Measurements from ENCODE around the gene STARD13. TPM values are rescaled to one million over a fixed set of nuclear protein-coding genes. Genes with fewer than 3 reads are reported as not detected.

STARD13 gene
- total RNA-seq, 6 experiments from 2014 or later, result 7.0 to 16.1 (median 9.8) TPM

DNA sequence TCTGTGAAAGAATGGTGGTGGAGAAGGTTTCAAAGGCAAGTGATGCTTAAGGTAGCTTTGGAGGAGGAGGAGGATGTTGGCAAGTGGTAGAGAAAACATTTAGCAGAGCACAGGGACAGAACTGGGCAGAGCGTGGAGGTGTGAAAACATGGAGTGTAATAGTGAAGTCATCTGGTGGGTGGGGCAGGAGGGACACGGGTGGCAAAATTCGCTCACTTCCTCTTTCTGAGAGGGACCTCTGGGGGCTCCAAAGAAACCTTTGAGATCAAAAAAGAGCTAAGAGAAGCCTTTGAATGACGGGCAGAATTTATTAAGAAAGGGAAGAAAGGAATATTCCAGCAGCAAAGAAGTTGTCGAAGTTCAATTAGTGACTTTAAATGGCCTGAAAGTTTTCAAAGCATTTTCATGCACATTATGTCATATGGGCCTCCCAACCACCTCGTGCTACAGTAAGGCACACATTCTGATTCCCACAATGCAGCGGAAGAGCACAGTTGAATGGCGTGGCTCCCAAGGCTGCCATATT is 82.8 kb downstream of the STARD13 start:
- DNase-seq (no peak), ATAC-seq (no peak)
- Histone ChIP-seq H3K9me3 (no peaks in the 10 kb centered on the region), H3K27me3 (no peaks in the 10 kb centered on the region), H3K36me3 (no peaks in the 10 kb centered on the region), H3K27ac (no peak overlapping the region), H3K4me1 (peaks cover 0 to 19% (median 2%) of the 10 kb centered on the region in 4 donors), H3K4me3 (no peak overlapping the region)
- intact Hi-C loops (cut with DNase I), result no loop called here
- TF ChIP-seq POLR2A (IDR thresholded peaks at IDR 0.05), result no peak
- TF ChIP-seq, protein P1, sequence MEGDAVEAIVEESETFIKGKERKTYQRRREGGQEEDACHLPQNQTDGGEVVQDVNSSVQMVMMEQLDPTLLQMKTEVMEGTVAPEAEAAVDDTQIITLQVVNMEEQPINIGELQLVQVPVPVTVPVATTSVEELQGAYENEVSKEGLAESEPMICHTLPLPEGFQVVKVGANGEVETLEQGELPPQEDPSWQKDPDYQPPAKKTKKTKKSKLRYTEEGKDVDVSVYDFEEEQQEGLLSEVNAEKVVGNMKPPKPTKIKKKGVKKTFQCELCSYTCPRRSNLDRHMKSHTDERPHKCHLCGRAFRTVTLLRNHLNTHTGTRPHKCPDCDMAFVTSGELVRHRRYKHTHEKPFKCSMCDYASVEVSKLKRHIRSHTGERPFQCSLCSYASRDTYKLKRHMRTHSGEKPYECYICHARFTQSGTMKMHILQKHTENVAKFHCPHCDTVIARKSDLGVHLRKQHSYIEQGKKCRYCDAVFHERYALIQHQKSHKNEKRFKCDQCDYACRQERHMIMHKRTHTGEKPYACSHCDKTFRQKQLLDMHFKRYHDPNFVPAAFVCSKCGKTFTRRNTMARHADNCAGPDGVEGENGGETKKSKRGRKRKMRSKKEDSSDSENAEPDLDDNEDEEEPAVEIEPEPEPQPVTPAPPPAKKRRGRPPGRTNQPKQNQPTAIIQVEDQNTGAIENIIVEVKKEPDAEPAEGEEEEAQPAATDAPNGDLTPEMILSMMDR (IDR thresholded peaks at IDR 0.05), result no peak
- 88% methylated on average over 8 of the region's 8 CpGs for WGBS (ENCODE audit: insufficient coverage, low coverage, low lambda C conversion rate, missing lambda C conversion rate)

DNA sequence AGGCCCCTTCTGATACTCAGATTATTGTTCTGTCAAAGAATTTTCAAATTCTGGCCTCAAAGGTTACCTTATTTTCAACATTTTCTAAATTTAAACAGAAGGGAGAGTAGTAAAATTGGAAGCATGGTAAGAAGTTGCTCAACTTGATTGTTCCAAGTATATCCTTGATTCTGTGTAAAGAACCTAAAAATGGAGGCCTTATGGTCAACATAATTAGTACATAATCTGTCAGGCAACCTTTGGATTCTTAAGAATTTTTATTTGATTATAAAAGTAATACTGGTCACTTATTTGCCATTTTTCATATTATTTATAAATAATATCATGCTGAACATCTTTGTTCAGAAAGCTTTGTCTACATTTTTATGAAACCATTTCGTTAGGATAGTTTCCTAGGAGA is 83.9 kb downstream of the STARD13 start:
- DNase-seq (no peak), ATAC-seq (no peak)
- Histone ChIP-seq H3K4me1 (peaks cover 0 to 10% (median 0%) of the 10 kb centered on the region in 4 donors), H3K27me3 (no peaks in the 10 kb centered on the region), H3K36me3 (no peaks in the 10 kb centered on the region), H3K9me3 (no peaks in the 10 kb centered on the region), H3K27ac (no peak overlapping the region), H3K4me3 (no peak overlapping the region)
- intact Hi-C loops (cut with DNase I), result no loop called here
- TF ChIP-seq, protein P1 (IDR thresholded peaks at IDR 0.05), result no peak
- no peak for TF ChIP-seq POLR2A (IDR thresholded peaks at IDR 0.05)
- WGBS (ENCODE audit: insufficient coverage, low coverage, low lambda C conversion rate, missing lambda C conversion rate), result 95% methylated on average over 1 of the region's 1 CpG

DNA sequence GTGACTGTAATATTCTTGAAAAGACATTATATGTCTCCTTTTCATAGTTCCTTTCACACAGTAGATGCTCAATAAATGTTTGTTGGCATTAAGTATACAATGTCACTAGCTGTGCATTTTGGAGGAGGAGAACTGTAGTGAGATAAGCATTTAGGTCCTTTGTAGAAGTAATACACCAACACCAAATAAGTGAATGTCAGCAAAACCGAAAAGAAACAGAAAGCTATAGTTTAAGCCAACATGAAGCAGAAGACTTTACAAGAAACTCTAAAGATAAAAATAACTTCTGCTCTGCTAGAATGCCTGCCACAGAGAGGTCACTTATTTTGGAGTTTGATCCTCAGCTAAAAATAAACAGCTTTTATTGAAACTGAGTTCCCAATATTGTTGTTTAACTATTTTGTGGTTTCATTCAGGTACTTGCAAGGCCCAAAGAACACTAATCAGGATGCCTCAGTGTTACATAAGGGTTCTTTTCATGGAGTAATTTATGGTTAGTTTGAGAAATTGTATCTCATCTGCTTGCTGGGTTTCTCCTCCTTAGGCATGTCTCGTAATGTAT is 86.2 kb downstream of the STARD13 start:
- Histone ChIP-seq H3K9me3 (no peaks in the 10 kb centered on the region), H3K27ac (no peak overlapping the region), H3K4me3 (no peak overlapping the region), H3K36me3 (no peaks in the 10 kb centered on the region), H3K27me3 (no peaks in the 10 kb centered on the region), H3K4me1 (peaks cover 0 to 10% (median 0%) of the 10 kb centered on the region in 4 donors)
- 53% methylated on average over 1 of the region's 2 CpGs for WGBS (ENCODE audit: insufficient coverage, low coverage, low lambda C conversion rate, missing lambda C conversion rate)
- TF ChIP-seq, protein P1 (IDR thresholded peaks at IDR 0.05), result no peak
- ATAC-seq, result peak in 1 of 4 donors; percentile 33
- DNase-seq, result no peak
- intact Hi-C loops (cut with DNase I), result no loop called here

DNA sequence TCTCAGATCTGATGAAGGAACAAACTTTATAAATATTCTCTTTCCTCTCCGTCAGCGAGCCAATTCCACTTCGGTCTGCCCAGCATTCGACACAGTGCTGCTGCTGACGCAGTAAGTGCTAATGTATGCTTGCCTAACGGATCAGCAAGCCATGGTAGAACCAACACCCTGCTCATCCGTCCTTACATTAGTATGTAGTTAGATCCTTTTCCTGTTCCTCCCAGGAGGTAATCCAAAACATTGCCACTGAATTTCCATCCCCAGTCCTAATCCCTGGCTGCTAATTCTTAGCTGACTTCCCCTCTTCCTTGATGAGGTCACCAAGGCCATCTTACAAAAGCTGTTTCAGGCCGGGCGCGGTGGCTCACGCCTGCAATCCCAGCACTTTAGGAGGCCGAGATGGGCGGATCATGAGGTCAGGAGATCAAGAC is 88.0 kb downstream of the STARD13 start:
- 83% methylated on average over 12 of the region's 13 CpGs for whole genome bisulfite sequencing (ENCODE audit: insufficient coverage, low coverage, low lambda C conversion rate, missing lambda C conversion rate)
- intact Hi-C loops (cut with DNase I), result no loop called here
- H3K27ac ChIP-seq, result no peak overlapping the region

More for the DNA sequence above, 88.0 kb downstream of the STARD13 start:
- no peak for DNase-seq
- Histone ChIP-seq H3K36me3 (no peaks in the 10 kb centered on the region), H3K9me3 (no peaks in the 10 kb centered on the region), H3K4me1 (peaks cover 0 to 10% (median 0%) of the 10 kb centered on the region in 4 donors), H3K4me3 (no peak overlapping the region), H3K27me3 (no peaks in the 10 kb centered on the region)
- TF ChIP-seq, protein P1 (IDR thresholded peaks at IDR 0.05), result no peak
- TF ChIP-seq POLR2A (IDR thresholded peaks at IDR 0.05), result no peak
- ATAC-seq, result no peak

Measured in right lobe of liver (tissue), 6 donors.